Left ventricle myocardium inferior (tissue), 1 donor: ENCODE data around the gene RAB11FIP4. TPM values are rescaled to one million over a fixed set of nuclear protein-coding genes. Genes with fewer than 3 reads are reported as not detected.

Experiments used
- DNase-seq: peaks from one replicate; pipeline ENCODE4 v3.0.0-alpha.2; 2020
- H3K27ac ChIP-seq: fragments of 200-600 bp; replicated peaks from 2 replicates; pipeline ENCODE4 v1.8.0; 2021
- H3K27me3 ChIP-seq: fragments of 200-600 bp; 2 replicates; pipeline ENCODE4 v1.8.0; 2021; ENCODE audit warnings: low read depth
- H3K36me3 ChIP-seq: fragments of 200-600 bp; 2 replicates; pipeline ENCODE4 v1.8.0; 2021
- H3K4me1 ChIP-seq: fragments of 200-600 bp; 2 replicates; pipeline ENCODE4 v1.8.0; 2021
- H3K4me3 ChIP-seq: fragments of 200-600 bp; 2 replicates; pipeline ENCODE4 v1.8.0; 2021; ENCODE audit warnings: mild to moderate bottlenecking, moderate library complexity
- H3K9me3 ChIP-seq: fragments of 200-600 bp; replicated peaks from 2 replicates; pipeline ENCODE4 v1.8.0; 2021
- CTCF ChIP-seq: fragments of 200-600 bp; IDR thresholded peaks from 2 replicates; pipeline ENCODE4 v1.8.0; 2021; ENCODE audit warnings: antibody characterized with exemption, mild to moderate bottlenecking, borderline replicate concordance
- intact Hi-C: fragments of 100-400 bp; cut with micrococcal nuclease; formaldehyde crosslinking; loops from one replicate; pipeline ENCODE4 v1.11.0; 2022
- total RNA-seq: library from RNA; stranded (reverse); fragmentation: NEBNext Ultra II Directional; extraction: Animal tissue kit (Norgen Biotek cat#: 25700); gene quantifications from one replicate; pipeline ENCODE4 v1.2.1, GENCODE V29; 2021
- donor health status: DM: no; HTN: yes; CAD: no; lungs with severe emphysema.

Gene RAB11FIP4
- total RNA-seq, 1 donor from 2014 or later: 8.3 TPM

DNA sequence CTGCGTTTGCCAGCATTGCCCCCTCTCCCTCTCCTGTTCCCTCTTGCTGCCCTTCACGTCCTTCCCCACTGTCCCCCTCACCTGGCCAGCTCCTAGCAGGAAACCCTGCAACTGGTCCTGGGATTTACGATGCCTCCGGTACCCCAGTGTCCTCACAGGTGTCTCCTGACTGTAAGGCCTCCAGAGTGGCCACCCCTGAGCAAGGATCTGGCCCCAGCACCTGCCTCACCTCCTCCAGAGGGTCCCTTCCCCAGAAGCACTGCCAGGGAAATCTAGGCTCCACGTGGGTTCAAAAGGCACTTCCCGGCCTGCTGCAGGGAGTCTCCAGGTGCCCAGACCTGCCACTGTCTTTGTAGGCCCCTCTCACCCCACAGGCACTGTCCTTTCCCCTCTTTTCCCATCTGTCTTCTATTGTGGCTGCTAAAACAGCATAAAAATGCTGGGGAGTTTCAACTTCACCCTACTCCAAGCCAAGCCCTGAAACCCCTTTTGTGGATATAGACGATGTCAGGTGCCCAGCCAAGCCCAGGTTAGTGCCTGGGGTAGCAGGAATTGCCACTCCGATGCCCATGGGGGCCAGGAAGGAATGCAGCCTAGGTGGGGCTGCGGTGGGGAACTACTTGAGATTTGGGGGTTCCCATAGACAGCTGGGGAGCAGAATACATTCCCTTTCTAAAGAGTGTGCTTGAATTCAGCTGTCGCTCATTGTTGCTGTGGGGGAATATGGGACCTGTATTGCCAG lies 25.7 kb downstream of the RAB11FIP4 start:
- H3K4me3 ChIP-seq: no peak overlapping the region
- TF ChIP-seq CTCF: no peak
- H3K9me3 ChIP-seq: peaks cover 4% of the 10 kb centered on the region
- peaks cover 7% of the 10 kb centered on the region for H3K27me3 ChIP-seq
- no peak for DNase-seq
- intact Hi-C loops: no loop called here
- no peak overlapping the region for H3K27ac ChIP-seq
- H3K4me1 ChIP-seq: peaks cover 31% of the 10 kb centered on the region
- H3K36me3 ChIP-seq: no peaks in the 10 kb centered on the region

DNA sequence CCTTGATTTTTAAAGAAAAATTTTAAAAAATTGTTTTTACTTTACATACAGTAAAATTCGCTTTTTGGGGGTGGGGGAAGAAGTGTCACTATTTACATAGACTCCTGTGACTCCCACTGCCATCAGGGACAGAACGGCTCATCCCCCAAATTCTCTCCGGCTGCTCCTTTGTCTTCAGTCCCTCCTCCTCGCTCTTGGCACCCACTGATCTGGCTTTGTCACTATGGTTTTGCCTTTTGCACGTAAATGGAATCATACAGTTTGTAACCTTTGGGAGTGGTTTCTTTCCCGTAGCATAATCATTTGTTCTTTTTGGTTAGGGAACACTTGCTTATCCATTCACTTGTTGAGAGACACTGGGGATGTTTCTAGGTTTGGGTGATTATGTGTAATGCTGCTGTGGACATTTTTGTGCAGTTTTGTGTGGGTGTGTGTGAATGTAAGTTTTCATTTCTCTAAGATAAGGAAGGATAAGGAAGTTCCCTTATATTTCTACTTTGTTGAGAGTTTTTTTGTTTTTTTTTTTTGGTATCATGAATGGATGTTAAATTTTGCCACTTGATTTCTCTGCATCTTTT lies 27.4 kb downstream of the RAB11FIP4 start:
- Histone ChIP-seq H3K4me1 (peaks cover 24% of the 10 kb centered on the region), H3K27ac (no peak overlapping the region), H3K4me3 (no peak overlapping the region), H3K9me3 (peaks cover 17% of the 10 kb centered on the region), H3K27me3 (peaks cover 9% of the 10 kb centered on the region), H3K36me3 (no peaks in the 10 kb centered on the region)
- no peak for DNase-seq
- no peak for TF ChIP-seq CTCF
- intact Hi-C loops: no loop called here

DNA sequence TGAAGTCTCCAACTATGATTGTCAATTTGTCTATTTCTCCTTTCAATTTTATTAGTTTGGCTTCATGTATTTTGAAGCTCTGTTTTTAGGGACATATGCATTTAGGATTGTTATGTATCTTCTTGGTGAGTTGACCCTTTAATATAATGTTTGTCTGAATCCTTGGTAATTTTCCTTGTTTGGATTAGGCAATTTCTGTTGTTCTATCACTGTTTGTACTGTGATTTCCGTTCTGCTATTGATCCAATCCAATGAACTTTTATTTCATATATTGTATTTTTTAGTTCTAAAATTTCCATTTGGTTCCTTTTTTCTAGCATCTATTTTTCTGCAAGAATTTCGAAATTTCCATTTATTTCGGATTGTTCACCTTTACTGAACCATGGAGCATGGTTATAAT lies 31.0 kb downstream of the RAB11FIP4 start:
- TF ChIP-seq CTCF: no peak
- DNase-seq: no peak
- intact Hi-C loops: no loop called here
- Histone ChIP-seq H3K27ac (no peak overlapping the region), H3K4me1 (peaks cover 15% of the 10 kb centered on the region), H3K36me3 (no peaks in the 10 kb centered on the region), H3K9me3 (peaks cover 17% of the 10 kb centered on the region), H3K27me3 (peaks cover 16% of the 10 kb centered on the region), H3K4me3 (no peak overlapping the region)

DNA sequence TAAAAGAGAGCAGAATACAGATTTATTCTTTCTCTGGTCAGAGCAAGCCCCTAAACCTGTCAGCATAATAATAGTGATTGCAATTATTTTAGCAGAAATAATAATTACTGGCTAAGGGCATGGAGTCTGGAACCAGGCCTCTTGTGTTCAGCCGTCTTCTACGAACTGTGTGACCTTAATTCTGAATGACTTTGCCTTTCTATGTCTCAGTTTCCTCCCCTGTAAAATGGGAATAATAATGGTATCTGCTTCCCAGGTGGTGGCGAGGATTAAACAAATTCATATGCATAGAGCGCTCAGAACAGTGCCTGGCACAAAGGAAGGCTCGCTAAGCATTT lies 33.4 kb downstream of the RAB11FIP4 start:
- peaks cover 26% of the 10 kb centered on the region for H3K4me1 ChIP-seq
- no peak overlapping the region for H3K27ac ChIP-seq
- peaks cover 17% of the 10 kb centered on the region for H3K9me3 ChIP-seq
- intact Hi-C loops: no loop called here
- H3K4me3 ChIP-seq: no peak overlapping the region
- no peak for DNase-seq
- no peak for TF ChIP-seq CTCF
- no peaks in the 10 kb centered on the region for H3K36me3 ChIP-seq
- peaks cover 39% of the 10 kb centered on the region for H3K27me3 ChIP-seq

GRCh38 chr17:31425282-31426040 lies 34.0 kb downstream of the RAB11FIP4 start:
- H3K4me1 ChIP-seq: peaks cover 26% of the 10 kb centered on the region
- peaks cover 41% of the 10 kb centered on the region for H3K27me3 ChIP-seq
- peaks cover 17% of the 10 kb centered on the region for H3K9me3 ChIP-seq
- H3K36me3 ChIP-seq: no peaks in the 10 kb centered on the region
- no peak for TF ChIP-seq CTCF
- intact Hi-C loops: no loop called here
- DNase-seq: peak; percentile 33
- peak overlapping the region; percentile 6 for H3K4me3 ChIP-seq
- peak overlapping the region; percentile 33 for H3K27ac ChIP-seq
